ENCODE measurements around the gene EXOC4.

Gene EXOC4

DNA sequence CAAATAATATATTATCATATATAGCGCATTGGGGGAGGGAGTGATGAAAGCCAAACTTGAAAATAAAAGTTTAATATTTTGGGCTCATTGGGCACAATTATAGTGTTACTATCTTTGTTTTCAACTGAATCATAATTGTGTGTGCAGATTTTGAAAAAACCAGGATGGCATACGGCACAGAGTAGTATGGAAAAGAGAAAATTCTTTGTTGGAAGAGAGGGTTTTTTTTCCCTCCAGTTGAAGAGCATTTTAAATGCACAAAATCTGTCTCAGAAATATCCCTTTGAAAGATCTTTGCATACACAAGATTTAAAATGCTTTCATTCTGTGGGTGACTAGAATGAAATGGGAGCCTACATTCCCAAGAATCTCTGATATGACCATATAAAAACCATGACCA, 269.6 kb downstream of the EXOC4 start:
- Histone ChIP-seq H3K36me3 (ENCODE audit: control insufficient read depth, insufficient read depth, low read length) (no peaks in the 10 kb centered on the region), H3K27ac (ENCODE audit: low read depth, low read length, severe bottlenecking) (no peak overlapping the region), H3K4me3 (ENCODE audit: extremely low read depth, insufficient read depth, low read length, poor library complexity, severe bottlenecking) (no peak overlapping the region), H3K9me3 (ENCODE audit: control insufficient read depth, low read length) (no peaks in the 10 kb centered on the region), H3K4me1 (ENCODE audit: control insufficient read depth, insufficient read depth, low read length, poor library complexity, severe bottlenecking) (no peaks in the 10 kb centered on the region)
- WGBS, 2 experiments (ENCODE audit: insufficient coverage in 2 of 2): no CpG with 5 or more reads among the region's 2 CpGs

- no CpG with 5 or more reads among the region's 1 CpG for WGBS, 2 experiments (ENCODE audit: insufficient coverage in 2 of 2)
- Histone ChIP-seq H3K27ac (ENCODE audit: low read depth, low read length, severe bottlenecking) (no peak overlapping the region), H3K4me1 (ENCODE audit: control insufficient read depth, insufficient read depth, low read length, poor library complexity, severe bottlenecking) (no peaks in the 10 kb centered on the region), H3K36me3 (ENCODE audit: control insufficient read depth, insufficient read depth, low read length) (no peaks in the 10 kb centered on the region), H3K9me3 (ENCODE audit: control insufficient read depth, low read length) (no peaks in the 10 kb centered on the region), H3K4me3 (ENCODE audit: extremely low read depth, insufficient read depth, low read length, poor library complexity, severe bottlenecking) (no peak overlapping the region)
Measured at GRCh38 chr7:133528796-133529195, 275.9 kb downstream of the EXOC4 start.

DNA sequence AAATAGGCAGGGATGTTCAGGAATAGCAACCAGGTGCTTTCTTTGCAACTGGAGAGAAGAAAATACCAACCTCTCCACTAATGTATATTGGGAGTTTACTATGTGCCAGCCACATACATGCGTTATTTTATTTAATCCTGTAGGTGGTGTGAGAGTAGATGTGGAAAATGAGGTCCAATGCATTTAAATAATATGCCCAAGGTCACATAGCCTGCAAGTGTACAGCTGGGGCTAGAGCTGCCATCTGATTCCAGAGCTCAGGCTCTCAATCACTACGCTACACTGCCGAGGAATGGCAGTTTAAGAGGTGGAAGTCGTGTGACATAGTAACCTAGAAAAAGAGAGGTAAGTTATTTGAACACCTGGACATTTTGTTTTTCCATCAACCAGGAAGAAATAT, 277.0 kb downstream of the EXOC4 start:
- Histone ChIP-seq H3K4me3 (ENCODE audit: extremely low read depth, insufficient read depth, low read length, poor library complexity, severe bottlenecking) (no peak overlapping the region), H3K4me1 (ENCODE audit: control insufficient read depth, insufficient read depth, low read length, poor library complexity, severe bottlenecking) (no peaks in the 10 kb centered on the region), H3K36me3 (ENCODE audit: control insufficient read depth, insufficient read depth, low read length) (no peaks in the 10 kb centered on the region), H3K9me3 (ENCODE audit: control insufficient read depth, low read length) (no peaks in the 10 kb centered on the region), H3K27ac (ENCODE audit: low read depth, low read length, severe bottlenecking) (no peak overlapping the region)
- 100% methylated on average over 1 of the region's 4 CpGs; no CpG with 5 or more reads in 1 of the 2 experiments for WGBS, 2 experiments (ENCODE audit: insufficient coverage in 2 of 2)

DNA sequence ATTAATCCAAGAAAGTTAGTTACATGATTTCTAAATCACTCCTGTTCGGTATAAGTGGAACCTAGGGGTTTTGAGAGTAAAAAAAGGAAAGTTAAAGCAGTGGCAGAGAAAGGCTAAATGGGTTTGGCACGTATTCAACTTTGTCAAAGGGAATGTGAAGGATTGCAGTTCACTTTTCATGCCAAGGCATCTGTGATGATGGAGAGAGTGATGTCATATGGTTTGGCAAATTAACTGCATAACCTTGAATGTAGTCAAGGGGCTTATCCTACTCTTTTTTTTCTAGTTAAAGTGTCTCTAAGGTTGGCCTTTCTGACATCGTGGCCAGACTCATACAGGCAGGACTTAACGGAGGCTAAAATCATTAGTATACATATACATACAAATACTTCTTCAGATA, 277.8 kb downstream of the EXOC4 start:
- Histone ChIP-seq H3K27ac (ENCODE audit: low read depth, low read length, severe bottlenecking) (no peak overlapping the region), H3K4me1 (ENCODE audit: control insufficient read depth, insufficient read depth, low read length, poor library complexity, severe bottlenecking) (no peaks in the 10 kb centered on the region), H3K4me3 (ENCODE audit: extremely low read depth, insufficient read depth, low read length, poor library complexity, severe bottlenecking) (no peak overlapping the region), H3K36me3 (ENCODE audit: control insufficient read depth, insufficient read depth, low read length) (no peaks in the 10 kb centered on the region), H3K9me3 (ENCODE audit: control insufficient read depth, low read length) (no peaks in the 10 kb centered on the region)
- 88 to 90% methylated on average over 2 of the region's 4 CpGs for WGBS, 2 experiments (ENCODE audit: insufficient coverage in 2 of 2)

- H3K36me3 ChIP-seq (ENCODE audit: control insufficient read depth, insufficient read depth, low read length): no peaks in the 10 kb centered on the region
- H3K27ac ChIP-seq (ENCODE audit: low read depth, low read length, severe bottlenecking): no peak overlapping the region
- no peaks in the 10 kb centered on the region for H3K4me1 ChIP-seq (ENCODE audit: control insufficient read depth, insufficient read depth, low read length, poor library complexity, severe bottlenecking)
- WGBS, 2 experiments (ENCODE audit: insufficient coverage in 2 of 2): 83 to 87% methylated on average over 4 of the region's 5 CpGs
- H3K4me3 ChIP-seq (ENCODE audit: extremely low read depth, insufficient read depth, low read length, poor library complexity, severe bottlenecking): no peak overlapping the region
- H3K9me3 ChIP-seq (ENCODE audit: control insufficient read depth, low read length): no peaks in the 10 kb centered on the region
Measured at GRCh38 chr7:133534816-133535215, 281.9 kb downstream of the EXOC4 start.

DNA sequence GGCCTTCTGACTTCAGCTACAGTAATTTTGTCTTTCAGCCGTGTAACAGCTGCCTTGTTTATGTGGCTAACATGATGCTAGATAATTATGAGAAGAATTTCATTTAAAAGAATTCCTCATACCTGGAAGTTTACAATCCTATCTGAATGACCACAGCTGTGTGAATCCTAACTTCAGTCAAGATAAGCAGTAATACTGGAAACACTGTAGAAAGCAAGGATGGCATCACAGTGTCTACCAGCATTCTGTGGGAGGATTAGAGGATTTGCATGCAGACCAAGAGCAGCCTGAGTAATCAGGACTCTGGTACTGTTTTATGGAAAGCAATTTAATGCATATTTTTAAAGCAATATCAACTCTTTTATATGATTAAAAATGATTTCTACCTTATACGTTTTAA, 282.4 kb downstream of the EXOC4 start:
- no peak overlapping the region for H3K4me3 ChIP-seq (ENCODE audit: extremely low read depth, insufficient read depth, low read length, poor library complexity, severe bottlenecking)
- H3K36me3 ChIP-seq (ENCODE audit: control insufficient read depth, insufficient read depth, low read length): no peaks in the 10 kb centered on the region
- no peaks in the 10 kb centered on the region for H3K9me3 ChIP-seq (ENCODE audit: control insufficient read depth, low read length)
- H3K4me1 ChIP-seq (ENCODE audit: control insufficient read depth, insufficient read depth, low read length, poor library complexity, severe bottlenecking): no peaks in the 10 kb centered on the region
- no peak overlapping the region for H3K27ac ChIP-seq (ENCODE audit: low read depth, low read length, severe bottlenecking)
- no CpG with 5 or more reads among the region's 2 CpGs for WGBS, 2 experiments (ENCODE audit: insufficient coverage in 2 of 2)

DNA sequence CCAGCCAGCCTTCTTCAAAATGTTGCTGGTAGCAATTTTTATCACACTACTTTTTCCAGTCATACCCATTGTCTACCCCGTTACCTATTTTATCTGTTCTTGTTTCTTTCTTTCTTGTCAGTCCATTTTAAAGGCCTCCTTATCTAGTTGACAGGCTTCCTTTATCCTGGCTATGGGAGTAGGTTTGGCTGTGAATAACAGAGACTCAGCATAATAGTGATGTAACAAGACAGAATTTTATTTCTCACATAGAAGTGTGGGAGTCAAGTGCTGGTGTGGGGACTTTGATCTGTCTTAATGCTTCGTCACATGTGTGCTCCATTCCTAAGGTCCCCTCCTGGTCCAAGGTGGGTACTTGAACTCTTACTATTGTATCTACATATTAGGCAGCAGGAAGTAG, 283.6 kb downstream of the EXOC4 start:
- WGBS, 2 experiments (ENCODE audit: insufficient coverage in 2 of 2): 100% methylated on average over 2 of the region's 2 CpGs; no CpG with 5 or more reads in 1 of the 2 experiments
- no peaks in the 10 kb centered on the region for H3K9me3 ChIP-seq (ENCODE audit: control insufficient read depth, low read length)
- H3K4me1 ChIP-seq (ENCODE audit: control insufficient read depth, insufficient read depth, low read length, poor library complexity, severe bottlenecking): no peaks in the 10 kb centered on the region
- no peak overlapping the region for H3K4me3 ChIP-seq (ENCODE audit: extremely low read depth, insufficient read depth, low read length, poor library complexity, severe bottlenecking)
- no peaks in the 10 kb centered on the region for H3K36me3 ChIP-seq (ENCODE audit: control insufficient read depth, insufficient read depth, low read length)
- no peak overlapping the region for H3K27ac ChIP-seq (ENCODE audit: low read depth, low read length, severe bottlenecking)

GRCh38 chr7:133539016-133539415, 286.1 kb downstream of the EXOC4 start:
- Histone ChIP-seq H3K4me3 (ENCODE audit: extremely low read depth, insufficient read depth, low read length, poor library complexity, severe bottlenecking) (no peak overlapping the region), H3K9me3 (ENCODE audit: control insufficient read depth, low read length) (no peaks in the 10 kb centered on the region), H3K36me3 (ENCODE audit: control insufficient read depth, insufficient read depth, low read length) (no peaks in the 10 kb centered on the region), H3K27ac (ENCODE audit: low read depth, low read length, severe bottlenecking) (no peak overlapping the region), H3K4me1 (ENCODE audit: control insufficient read depth, insufficient read depth, low read length, poor library complexity, severe bottlenecking) (no peaks in the 10 kb centered on the region)
- whole genome bisulfite sequencing, 2 experiments (ENCODE audit: insufficient coverage in 2 of 2): no CpG with 5 or more reads among the region's 2 CpGs

GRCh38 chr7:133540096-133540860, 287.4 kb downstream of the EXOC4 start:
- Histone ChIP-seq H3K9me3 (ENCODE audit: control insufficient read depth, low read length) (no peaks in the 10 kb centered on the region), H3K4me3 (ENCODE audit: extremely low read depth, insufficient read depth, low read length, poor library complexity, severe bottlenecking) (no peak overlapping the region), H3K36me3 (ENCODE audit: control insufficient read depth, insufficient read depth, low read length) (no peaks in the 10 kb centered on the region), H3K27ac (ENCODE audit: low read depth, low read length, severe bottlenecking) (no peak overlapping the region), H3K4me1 (ENCODE audit: control insufficient read depth, insufficient read depth, low read length, poor library complexity, severe bottlenecking) (no peaks in the 10 kb centered on the region)
- WGBS, 2 experiments (ENCODE audit: insufficient coverage in 2 of 2): no CpG with 5 or more reads among the region's 1 CpG

GRCh38 chr7:133542209-133542780, 289.4 kb downstream of the EXOC4 start:
- H3K27ac ChIP-seq (ENCODE audit: low read depth, low read length, severe bottlenecking): no peak overlapping the region
- no peaks in the 10 kb centered on the region for H3K36me3 ChIP-seq (ENCODE audit: control insufficient read depth, insufficient read depth, low read length)
- no peak overlapping the region for H3K4me3 ChIP-seq (ENCODE audit: extremely low read depth, insufficient read depth, low read length, poor library complexity, severe bottlenecking)
- H3K4me1 ChIP-seq (ENCODE audit: control insufficient read depth, insufficient read depth, low read length, poor library complexity, severe bottlenecking): no peaks in the 10 kb centered on the region
- H3K9me3 ChIP-seq (ENCODE audit: control insufficient read depth, low read length): no peaks in the 10 kb centered on the region

DNA sequence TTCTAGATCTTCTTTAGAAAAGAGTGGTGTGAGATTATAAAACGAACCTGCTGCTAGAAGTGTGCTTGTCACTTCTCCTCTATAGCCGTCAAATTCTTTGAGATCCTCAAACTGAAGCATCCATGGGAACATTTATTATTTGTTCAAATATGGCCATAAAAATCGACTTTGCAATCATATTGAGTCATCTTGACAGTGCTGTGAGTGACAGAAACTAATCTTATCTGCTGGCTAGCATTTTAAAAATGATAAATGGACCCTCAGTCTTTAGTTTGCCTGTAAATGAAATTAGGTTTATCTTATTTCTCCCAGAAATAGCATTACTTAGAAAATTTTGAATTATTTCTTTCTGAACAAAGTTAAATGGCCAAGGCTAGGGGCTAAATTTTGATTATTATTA, 290.8 kb downstream of the EXOC4 start:
- H3K4me3 ChIP-seq (ENCODE audit: extremely low read depth, insufficient read depth, low read length, poor library complexity, severe bottlenecking): no peak overlapping the region
- no peak overlapping the region for H3K27ac ChIP-seq (ENCODE audit: low read depth, low read length, severe bottlenecking)
- H3K9me3 ChIP-seq (ENCODE audit: control insufficient read depth, low read length): no peaks in the 10 kb centered on the region
- no peaks in the 10 kb centered on the region for H3K4me1 ChIP-seq (ENCODE audit: control insufficient read depth, insufficient read depth, low read length, poor library complexity, severe bottlenecking)
- 40 to 89% methylated on average over 1 of the region's 3 CpGs for WGBS, 2 experiments (ENCODE audit: insufficient coverage in 2 of 2)
- H3K36me3 ChIP-seq (ENCODE audit: control insufficient read depth, insufficient read depth, low read length): no peaks in the 10 kb centered on the region
